Testis (tissue), 3 donors: Measurements from ENCODE around the gene SHROOM2. TPM values are rescaled to one million over a fixed set of nuclear protein-coding genes. Genes with fewer than 3 reads are reported as not detected.
A peak's percentile ranks its signal among the peaks of the same experiment; 100 is the strongest.

Experiments used
- DNase-seq: peaks from one replicate; pipeline ENCODE4 v3.0.0-alpha.2; 2019
- H3K27ac ChIP-seq, 2 donors: fragments of 200-600 bp; sonication (generic); one replicate each; pipeline ENCODE4 v1.5.1; 2019
- H3K27me3 ChIP-seq: fragments of 200-600 bp; sonication (generic); one replicate; pipeline ENCODE4 v1.5.1; 2019
- H3K36me3 ChIP-seq: fragments of 200-600 bp; sonication (generic); one replicate; pipeline ENCODE4 v1.5.1; 2017; ENCODE audit warnings: low read depth; ENCODE audit errors: missing control alignments
- H3K4me1 ChIP-seq: fragments of 200-600 bp; sonication (generic); one replicate; pipeline ENCODE4 v1.5.1; 2019
- H3K4me3 ChIP-seq, 2 donors: fragments of 200-600 bp; sonication (generic); one replicate each; pipeline ENCODE4 v1.5.1; 2017 to 2019
- H3K9me3 ChIP-seq: fragments of 200-600 bp; sonication (generic); one replicate; pipeline ENCODE4 v1.5.1; 2017
- POLR2A ChIP-seq: fragments of 450-650 bp; IDR thresholded peaks from one replicate; pipeline ENCODE4 v1.6.1; 2017; ENCODE audit warnings: antibody characterized with exemption, mild to moderate bottlenecking, moderate library complexity
- WGBS, 2 donors: methylation state at CpG; one replicate each; pipeline ENCODE4 v1.1.5; 2018; 5-methylcytosine and 5-hydroxymethylcytosine counted together
- intact Hi-C: fragments of 100-400 bp; cut with DNase I; formaldehyde crosslinking; loops from one replicate; pipeline ENCODE4 v1.15.1; 2023; ENCODE audit warnings: low total_unique reads
- polyA plus RNA-seq: library from polyadenylated mRNA; stranded (reverse); fragments of 350-450 nt; fragmentation: Illumina TruSeq; extraction: RNeasy Lipid Tissue Mini Kit (QIAGEN cat#74804); gene quantifications from one replicate; pipeline ENCODE4 v1.2.3, GENCODE V29; 2014; ENCODE audit warnings: low read depth, low replicate concordance; ENCODE audit not compliant: insufficient read depth
- small RNA-seq, 2 donors: library from RNA; depleted of rRNA; stranded (forward); fragments of <200 nt; gene quantifications; one replicate each; pipeline ENCODE3, GENCODE V24; 2016
- total RNA-seq, 2 donors: library from RNA; depleted of rRNA; stranded (reverse); fragments of >200 nt; gene quantifications; one replicate each; pipeline ENCODE4 v1.2.3, GENCODE V29; 2016
- TF ChIP-seq, protein P1 (sequence below), 3 experiments: fragments of 450-650 bp in 2 of 3; fragments of 200-600 bp in 1 of 3; sonication (generic) in 1 of 3; IDR thresholded peaks; one replicate each; pipeline ENCODE4 v1.5.1; 2016 to 2019; ENCODE audit warnings: antibody characterized with exemption in 3 of 3, mild to moderate bottlenecking in 2 of 3, moderate library complexity in 1 of 3

Gene SHROOM2
- total and polyA plus RNA-seq, 3 donors from 2014 or later = 8.2 to 46.0 (median 22.1) TPM

- no peaks in the 10 kb centered on the region for H3K36me3 ChIP-seq
- intact Hi-C loops = loop anchor here (5.0 kb wide), 1 partner anchor 121 kb away; no protein-coding TSS in a partner anchor
Measured at GRCh38 chrX:9995855-9996339, 209.7 kb downstream of the SHROOM2 start.

GRCh38 chrX:9997041-9997440 is 210.8 kb downstream of the SHROOM2 start:
- Histone ChIP-seq H3K27ac (no peak overlapping the region), H3K4me3 (no peak overlapping the region), H3K4me1 (no peaks in the 10 kb centered on the region), H3K9me3 (no peaks in the 10 kb centered on the region), H3K27me3 (no peaks in the 10 kb centered on the region), H3K36me3 (no peaks in the 10 kb centered on the region)
- intact Hi-C loops = loop anchor here (5.0 kb wide), 1 partner anchor 120 kb away; no protein-coding TSS in a partner anchor
- TF ChIP-seq, protein P1, sequence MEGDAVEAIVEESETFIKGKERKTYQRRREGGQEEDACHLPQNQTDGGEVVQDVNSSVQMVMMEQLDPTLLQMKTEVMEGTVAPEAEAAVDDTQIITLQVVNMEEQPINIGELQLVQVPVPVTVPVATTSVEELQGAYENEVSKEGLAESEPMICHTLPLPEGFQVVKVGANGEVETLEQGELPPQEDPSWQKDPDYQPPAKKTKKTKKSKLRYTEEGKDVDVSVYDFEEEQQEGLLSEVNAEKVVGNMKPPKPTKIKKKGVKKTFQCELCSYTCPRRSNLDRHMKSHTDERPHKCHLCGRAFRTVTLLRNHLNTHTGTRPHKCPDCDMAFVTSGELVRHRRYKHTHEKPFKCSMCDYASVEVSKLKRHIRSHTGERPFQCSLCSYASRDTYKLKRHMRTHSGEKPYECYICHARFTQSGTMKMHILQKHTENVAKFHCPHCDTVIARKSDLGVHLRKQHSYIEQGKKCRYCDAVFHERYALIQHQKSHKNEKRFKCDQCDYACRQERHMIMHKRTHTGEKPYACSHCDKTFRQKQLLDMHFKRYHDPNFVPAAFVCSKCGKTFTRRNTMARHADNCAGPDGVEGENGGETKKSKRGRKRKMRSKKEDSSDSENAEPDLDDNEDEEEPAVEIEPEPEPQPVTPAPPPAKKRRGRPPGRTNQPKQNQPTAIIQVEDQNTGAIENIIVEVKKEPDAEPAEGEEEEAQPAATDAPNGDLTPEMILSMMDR (IDR thresholded peaks at IDR 0.05) = no peak
- no peak for TF ChIP-seq POLR2A
- WGBS, 2 donors = 94% methylated on average over 4 of the region's 9 CpGs; no CpG with 5 or more reads in 1 of the 2 donors
- no peak for DNase-seq

More at GRCh38 chrX:9995855-9996339, 209.7 kb downstream of the SHROOM2 start:
- no peak overlapping the region for H3K27ac ChIP-seq
- no peak overlapping the region for H3K4me3 ChIP-seq
- DNase-seq = peak; percentile 89
- WGBS, 2 donors = 19% methylated on average over 15 to 18 of the region's 18 CpGs
- H3K9me3 ChIP-seq = no peaks in the 10 kb centered on the region
- no peaks in the 10 kb centered on the region for H3K4me1 ChIP-seq
- H3K27me3 ChIP-seq = no peaks in the 10 kb centered on the region
- TF ChIP-seq, protein P1 (IDR thresholded peaks at IDR 0.05) = peak; percentile 84 to 98 (median 95)
- TF ChIP-seq POLR2A = no peak

- H3K9me3 ChIP-seq = no peaks in the 10 kb centered on the region
- H3K4me3 ChIP-seq = no peak overlapping the region
- 81 to 96% methylated on average over 3 to 8 of the region's 8 CpGs for WGBS, 2 donors
- intact Hi-C loops = loop anchor here (5.0 kb wide), 1 partner anchor 120 kb away; no protein-coding TSS in a partner anchor
- no peak overlapping the region for H3K27ac ChIP-seq
- no peaks in the 10 kb centered on the region for H3K36me3 ChIP-seq
- no peaks in the 10 kb centered on the region for H3K4me1 ChIP-seq
- no peaks in the 10 kb centered on the region for H3K27me3 ChIP-seq
- TF ChIP-seq, protein P1 (IDR thresholded peaks at IDR 0.05) = no peak
- TF ChIP-seq POLR2A = no peak
- DNase-seq = no peak
Measured at GRCh38 chrX:9997524-9997923, 211.3 kb downstream of the SHROOM2 start.

Small RNA genes within 50 kb of the gene (small RNA-seq; reads per million reads assigned to genes)
- gene RF00019 = 0 reads per million in 2 donors

Other genes starting within 250 kb of the SHROOM2 start
- gene GPR143, start 20.6 kb upstream of the SHROOM2 start, total RNA-seq = 1 to 10 TPM; 1.7 to 2.7 TPM
- 2.5 TPM for gene GPR143, start 20.6 kb upstream of the SHROOM2 start, polyA plus RNA-seq
- gene CLDN34, start 180.9 kb downstream of the SHROOM2 start, total RNA-seq = 1 to 10 TPM; 1.2 to 4.3 TPM
- gene CLDN34, start 180.9 kb downstream of the SHROOM2 start, polyA plus RNA-seq = 3.0 TPM